Cortex of kidney (tissue), 1 donor: ENCODE results near the gene MPRIP.

Experiments used
- DNase-seq: peaks from one replicate; lab custom pipeline; 2025; lab: John Stamatoyannopoulos, UW

The MPRIP gene

DNA sequence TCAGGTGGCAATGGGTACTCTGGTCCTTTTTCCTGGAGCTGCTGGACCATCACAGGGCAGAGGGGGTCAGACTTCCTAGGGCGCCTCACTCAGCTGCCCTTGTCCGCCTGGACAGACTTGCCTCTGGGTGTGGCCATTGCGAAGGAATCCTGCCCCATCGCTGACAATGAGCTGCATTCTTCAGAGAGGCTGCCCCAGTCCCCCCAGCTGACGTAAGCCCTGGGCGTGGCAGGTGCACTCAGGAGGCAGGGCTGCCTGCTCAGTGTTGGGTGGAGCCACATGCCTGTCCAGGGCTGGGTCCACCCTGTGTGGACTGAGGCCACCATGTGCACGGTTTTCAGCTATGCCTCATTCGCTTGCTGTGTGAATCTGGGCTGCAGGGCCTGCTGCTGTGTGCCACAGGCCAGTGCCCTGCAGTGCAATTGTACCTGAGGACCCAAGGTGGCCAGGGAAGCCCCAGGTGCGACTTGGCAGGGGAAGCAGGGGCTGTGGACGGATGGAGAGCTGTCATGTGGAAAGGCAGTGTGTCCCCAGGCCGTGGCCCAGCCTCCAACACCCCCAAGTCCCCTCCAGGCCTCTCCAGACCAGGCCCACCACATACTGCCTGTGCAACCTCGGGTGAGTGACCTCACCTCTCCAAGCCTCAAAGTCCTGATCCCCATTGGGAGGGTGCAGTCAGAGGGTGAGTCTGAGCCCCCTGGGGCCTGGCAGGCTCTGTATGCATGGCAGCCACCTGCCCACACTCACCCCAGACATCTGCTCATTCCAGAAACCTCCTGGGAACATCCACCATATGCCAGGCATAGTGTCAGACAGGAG, 14.0 kb upstream of the MPRIP start:
- DNase-seq, result no peak

DNA sequence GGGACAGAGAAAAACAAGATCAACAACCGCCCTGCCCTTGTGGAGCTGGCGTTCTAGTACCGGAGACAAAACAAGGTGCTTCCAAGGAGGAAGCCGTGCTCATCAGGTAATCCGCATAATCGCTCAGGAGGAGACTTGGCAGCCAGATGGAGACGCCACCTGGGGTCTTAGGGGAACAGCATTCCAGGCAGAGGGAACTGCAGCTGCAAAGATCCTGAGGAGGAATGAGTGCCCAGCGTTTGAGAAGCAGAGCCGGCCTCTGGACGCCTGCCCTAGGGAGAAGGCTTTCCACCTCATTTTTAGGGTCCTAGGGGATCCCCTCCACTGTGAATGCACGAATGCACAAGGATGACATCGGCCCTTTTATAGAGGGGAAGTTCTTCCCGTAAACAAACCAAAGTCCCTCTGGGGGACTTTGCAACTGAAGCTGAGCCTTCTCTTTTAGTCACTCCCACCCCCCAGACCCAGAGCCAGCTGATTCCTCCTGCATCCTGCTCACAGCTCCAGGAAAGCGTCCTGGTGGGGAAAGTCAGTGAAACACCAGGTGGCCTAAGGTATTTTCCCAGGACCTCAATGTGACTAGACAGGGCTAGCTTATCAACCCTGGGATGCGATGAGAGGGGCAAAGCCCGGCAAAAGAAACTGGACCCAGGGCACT, 13.2 kb upstream of the MPRIP start:
- DNase-seq, result no peak

DNA sequence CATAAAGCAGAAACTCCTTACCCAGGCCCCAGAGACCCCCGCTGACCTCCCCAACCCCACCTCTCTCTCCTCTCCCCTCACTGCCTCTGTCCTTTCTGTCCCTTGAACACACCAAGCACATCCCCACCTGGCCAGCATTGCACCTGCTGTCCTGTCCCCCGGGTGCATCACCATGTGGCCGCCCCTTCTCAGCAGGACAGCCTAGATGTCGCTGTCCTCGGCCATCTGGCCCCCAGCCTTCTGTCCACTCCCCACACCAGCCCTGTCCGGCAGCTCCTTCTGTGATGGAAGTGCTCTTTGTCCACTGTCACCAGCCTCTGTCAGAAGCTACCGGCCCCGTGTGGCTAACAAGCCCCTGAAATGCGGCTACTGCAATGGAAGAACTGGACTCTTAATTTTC, 12.3 kb upstream of the MPRIP start:
- DNase-seq, result no peak

DNA sequence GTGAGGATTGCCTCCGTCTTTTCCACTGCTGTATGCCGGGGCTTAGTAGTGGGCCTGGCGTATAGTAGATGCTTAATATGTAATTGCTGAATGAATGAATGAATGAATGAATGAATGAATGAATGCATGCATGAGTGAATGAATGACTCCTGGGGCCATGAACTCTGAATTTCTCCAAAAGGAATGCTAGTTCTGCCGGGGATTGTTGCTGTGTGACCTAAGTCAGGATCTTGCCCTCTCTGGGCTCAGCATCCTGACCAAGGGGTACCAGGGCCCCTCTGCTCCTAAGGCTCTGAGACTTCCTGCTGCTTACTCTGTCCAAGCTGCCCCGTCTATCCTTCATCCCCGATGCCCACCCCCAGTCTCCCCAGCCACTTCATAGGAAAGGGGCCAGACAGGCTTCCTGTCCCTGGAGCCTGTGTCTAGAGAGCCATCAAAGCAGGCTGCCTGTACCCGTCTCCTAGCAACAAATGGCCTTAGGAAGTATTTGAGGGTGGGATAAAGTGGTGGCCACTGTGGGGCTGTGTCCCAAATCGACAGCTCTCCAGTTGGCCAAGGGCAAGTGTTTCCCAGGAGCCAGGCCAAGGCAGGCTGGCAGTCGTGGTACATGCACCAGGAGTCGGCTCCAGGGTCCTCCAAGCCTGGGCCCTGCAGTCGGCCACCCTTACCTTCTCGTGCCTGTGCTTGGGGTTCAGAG, 11.6 kb upstream of the MPRIP start:
- DNase-seq, result no peak

DNA sequence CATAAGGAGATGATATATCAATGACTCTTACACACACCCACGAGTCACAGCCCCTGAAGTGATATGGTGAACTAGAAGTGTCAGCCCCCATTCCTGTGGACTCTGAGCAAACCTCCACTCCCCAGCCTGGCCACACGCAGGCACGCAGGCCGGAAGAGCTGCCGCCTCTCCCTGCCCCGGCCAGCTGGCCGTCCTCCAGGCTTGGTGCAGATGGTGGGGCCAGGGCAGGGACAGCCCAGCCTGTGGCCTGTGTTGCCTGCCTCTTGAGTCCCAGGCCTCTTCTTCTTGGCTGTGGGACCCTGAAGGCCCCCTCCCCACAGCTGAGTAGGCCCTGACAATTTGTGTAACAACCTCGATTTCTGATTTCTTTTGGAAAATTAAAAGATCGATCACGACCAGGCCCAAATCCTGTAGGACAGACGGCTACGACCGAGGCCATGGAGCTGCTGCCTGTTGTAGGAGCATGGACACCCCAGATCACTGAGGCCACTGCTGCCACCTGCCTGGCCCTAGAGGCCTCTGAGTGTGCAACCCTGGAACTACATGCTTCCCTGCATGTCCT, 10.0 kb upstream of the MPRIP start:
- DNase-seq, result no peak

DNA sequence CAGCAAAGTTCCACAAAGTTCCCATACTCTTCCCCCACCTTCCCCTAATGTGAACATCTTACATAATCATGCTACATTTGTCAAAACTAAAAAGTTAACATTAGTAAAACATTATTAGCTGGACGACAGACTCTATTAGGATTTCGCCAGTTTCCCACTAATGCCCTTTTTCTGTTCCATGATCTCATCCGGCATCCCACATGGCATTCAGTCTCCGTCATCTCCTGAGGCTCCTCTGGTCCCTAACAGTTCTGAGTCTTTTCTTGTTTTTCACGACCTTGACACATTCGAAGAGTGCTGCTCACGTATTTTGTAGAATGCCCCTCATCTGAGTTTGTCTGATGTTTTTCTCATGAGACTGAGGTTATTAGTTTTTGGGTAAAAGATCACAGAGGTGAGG, 8.8 kb upstream of the MPRIP start:
- no peak for DNase-seq

DNA sequence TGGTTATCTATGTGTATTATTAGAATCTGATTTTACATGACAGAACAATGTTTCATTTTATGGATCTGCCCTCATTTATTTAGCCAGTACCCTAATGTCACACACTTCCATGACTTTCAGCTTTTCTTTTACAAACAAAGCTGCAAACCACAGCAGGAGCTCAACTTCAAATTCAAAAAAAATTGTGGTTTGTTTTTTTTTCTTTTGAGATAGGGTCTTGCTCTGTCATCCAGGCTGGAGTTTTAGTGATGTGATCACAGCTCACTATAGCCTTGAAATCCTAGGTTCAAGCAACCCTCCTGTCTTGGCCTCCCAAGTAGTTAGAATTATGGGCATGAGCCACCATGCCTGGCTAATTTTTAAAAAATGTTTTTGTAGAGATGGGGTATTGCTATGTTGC, 8.2 kb upstream of the MPRIP start:
- DNase-seq, result no peak

DNA sequence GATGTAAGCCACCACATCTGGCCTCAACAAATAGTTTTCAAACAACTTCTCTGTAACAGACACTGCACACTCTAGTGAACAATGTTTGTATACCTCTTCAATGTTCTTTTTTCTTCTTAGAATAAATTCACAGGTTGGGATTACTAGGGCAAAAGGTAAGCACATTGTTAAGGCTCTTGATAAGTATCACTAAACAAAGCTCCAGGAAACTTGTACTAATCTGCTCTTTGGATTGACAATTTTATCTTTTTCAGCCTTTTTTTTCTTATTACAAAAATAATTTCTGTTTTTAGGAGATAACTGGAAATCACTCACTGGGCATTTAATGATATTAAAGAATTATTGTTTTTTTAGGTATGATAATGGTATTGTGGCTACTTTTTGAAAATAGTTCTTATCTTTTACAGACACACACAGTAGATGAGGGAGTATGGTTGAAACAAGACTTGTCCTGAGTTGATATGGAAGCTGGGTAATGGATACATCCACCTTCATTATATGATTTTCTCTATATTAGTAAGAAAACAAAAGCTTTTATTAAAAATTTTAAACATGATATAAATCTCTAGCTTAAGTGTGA, 7.7 kb upstream of the MPRIP start:
- DNase-seq, result no peak

DNA sequence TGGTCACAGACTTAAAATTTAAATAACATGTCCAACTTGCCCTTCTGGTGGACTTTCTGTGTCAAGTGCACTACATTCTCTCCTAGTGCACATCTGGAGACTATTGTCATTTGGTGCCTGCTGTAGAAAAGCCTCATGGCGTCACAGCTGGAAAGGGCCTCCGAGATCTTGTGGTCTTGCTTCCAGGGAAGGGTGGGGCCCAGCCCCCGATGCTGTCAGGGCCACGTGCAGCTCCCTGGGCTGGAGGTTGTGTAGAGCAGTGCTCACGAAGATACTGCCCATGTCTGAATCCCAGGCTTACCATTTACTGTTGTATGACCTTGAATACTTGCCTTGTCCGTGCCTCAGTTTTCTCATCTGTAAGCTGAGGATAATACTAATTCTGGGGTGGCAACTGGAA, 6.8 kb upstream of the MPRIP start:
- no peak for DNase-seq

DNA sequence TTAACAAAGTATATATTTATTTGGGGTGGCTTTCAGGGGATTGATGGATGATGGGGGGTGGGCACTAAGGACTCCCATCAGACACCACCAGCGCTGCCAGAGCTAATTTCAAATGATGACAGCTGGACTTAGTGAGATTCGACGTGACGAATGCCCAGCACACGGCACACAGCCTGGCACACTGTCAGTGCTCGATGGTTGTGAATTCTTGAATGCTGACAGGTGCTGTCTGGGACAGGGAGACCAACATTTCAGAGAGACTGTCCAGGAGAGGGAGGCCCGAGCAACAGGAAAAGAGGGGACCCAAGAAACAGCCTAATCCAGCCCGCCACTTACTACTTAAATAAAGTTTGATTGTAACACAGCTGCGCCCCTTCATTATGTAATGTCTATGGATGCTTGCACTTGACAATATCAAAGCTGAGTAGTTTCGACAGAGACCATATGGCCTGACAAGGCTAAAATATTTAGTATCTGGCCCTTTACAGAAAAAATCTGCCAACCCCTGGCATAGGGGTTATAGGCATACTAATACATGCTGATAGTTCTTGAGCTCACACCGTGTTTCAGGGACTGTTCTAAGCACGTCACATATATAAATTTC, 6.2 kb upstream of the MPRIP start:
- DNase-seq, result no peak

DNA sequence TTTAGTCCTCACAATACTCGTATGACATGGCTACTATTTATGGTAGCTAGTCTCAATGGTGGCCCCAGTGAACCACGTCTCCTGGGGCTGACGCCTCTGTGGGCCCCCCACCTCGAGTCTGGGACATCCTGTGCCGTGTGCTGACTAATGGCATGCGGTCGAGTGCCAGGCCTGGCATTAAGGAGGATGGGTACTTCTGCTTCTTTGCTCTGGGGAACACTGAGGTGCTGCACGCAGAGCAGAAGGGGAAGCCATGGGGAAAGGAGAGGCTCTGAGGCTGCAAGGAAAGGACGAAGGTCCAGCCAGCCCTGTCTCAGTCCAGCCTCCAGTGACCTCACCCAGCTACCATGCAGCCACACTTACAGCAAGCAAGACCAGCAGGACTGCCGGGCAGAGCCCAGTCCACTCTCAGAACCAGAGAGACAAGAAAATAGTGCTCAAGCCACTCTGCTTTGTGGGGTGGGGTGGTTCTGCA, 5.7 kb upstream of the MPRIP start:
- DNase-seq, result no peak

DNA sequence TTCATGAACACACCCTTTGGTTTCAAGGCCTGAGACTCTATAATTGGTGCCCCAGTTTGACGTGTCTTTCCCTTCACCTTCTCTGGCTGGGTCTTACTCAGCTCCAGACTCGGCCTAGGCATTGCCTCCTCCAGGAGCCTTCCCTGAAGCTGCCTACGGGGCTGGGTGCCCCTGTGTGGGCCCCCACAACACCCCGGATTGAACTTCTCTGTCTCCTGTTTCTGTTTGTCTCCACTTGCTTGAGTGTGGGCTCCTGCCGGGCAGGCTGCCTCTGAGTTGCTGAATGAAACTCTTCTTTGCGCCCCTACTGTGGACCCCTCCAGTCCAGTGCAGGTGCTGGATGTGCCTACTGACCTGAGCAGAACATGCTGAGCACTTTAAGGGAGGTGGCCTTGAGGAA, 2.3 kb upstream of the MPRIP start:
- no peak for DNase-seq

DNA sequence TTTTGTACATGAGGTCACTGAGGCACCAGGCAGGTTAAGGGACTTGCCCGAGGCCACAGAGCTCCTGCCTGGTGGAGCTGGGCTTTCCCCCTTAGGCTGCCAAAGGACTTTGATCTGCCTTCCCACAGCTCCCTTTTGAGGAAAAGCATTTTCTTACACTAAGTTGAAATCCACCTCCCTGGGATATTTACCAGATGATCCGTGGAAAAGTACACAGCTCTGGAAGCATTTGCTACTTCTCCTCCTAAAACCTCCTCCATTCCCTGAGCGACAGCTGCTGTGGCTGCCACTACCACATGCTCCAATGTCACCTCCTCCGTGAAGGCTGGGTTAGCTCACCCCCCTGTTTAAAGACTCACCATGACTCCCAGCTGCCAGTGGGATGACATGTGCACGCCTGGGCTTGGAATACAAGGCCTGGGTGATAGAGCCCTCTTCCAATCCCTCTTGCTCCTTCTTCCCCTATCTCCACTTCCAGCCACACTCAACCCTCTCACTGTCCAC, 1.2 kb upstream of the MPRIP start:
- no peak for DNase-seq

DNA sequence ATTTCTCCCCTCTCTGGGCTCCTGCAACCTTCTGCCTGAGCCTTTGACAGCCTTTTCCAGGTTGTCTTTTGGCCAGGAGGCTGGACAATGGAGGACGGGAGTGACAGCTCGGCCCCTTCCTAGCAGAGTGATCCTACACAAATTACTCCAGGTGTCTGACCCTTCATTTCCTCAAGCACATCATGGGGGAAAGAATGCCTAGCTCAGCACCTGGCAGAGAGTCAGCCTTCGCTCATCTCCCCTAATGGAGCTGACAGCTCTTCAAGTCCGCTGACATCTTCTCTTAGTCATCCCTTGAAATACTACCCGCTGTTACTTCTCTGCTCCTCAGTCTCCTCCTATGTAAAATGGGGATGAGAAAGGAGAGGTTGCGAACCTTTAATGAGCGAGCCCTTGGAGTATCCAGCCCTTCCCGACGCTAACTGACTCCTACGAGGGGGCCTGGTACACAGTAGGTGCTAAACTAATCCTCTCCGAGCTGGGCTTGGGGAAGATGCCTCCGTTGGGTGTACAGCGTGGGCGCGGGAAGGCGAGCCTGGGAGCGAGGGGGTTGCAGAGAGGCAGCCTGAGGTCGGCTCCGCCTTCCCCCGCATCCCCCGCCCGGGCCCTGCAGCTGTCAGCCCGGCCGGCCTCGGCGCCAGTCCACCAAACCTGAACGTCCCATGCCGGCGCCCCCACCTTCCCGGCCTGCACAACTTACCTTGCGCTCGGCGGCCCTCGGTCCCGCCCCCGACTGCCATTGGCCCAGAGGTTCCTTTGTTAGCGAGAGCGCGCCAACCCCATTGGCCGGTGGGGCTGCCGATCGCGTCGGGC, 480 bp upstream of the MPRIP start:
- no peak for DNase-seq

DNA sequence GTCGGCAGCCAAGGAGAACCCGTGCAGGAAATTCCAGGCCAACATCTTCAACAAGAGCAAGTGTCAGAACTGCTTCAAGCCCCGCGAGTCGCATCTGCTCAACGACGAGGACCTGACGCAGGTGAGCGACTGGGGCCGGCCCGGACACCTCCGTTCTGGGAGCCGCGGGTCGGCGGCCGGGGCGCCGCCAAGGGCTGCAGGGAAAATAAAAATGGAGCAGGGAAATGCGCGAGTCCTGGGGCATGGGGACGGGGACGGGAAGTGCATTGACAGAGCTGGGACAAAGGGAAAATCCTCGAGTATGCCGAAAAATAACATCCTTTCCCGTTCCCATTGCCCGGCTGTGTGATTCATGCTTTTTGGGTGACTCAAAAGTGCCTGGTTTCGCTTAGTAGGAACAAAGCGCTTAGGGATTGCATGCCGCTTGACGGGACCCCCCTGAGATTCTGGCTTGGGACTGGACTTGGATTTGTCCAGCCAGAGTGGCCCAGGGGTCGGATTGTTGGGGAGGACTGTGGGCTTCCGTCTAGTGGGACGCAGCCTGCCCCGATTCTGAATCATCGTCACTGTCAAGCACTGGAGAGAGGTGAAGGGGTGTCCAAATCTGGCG, 699 bp downstream of the MPRIP start:
- DNase-seq, result no peak

DNA sequence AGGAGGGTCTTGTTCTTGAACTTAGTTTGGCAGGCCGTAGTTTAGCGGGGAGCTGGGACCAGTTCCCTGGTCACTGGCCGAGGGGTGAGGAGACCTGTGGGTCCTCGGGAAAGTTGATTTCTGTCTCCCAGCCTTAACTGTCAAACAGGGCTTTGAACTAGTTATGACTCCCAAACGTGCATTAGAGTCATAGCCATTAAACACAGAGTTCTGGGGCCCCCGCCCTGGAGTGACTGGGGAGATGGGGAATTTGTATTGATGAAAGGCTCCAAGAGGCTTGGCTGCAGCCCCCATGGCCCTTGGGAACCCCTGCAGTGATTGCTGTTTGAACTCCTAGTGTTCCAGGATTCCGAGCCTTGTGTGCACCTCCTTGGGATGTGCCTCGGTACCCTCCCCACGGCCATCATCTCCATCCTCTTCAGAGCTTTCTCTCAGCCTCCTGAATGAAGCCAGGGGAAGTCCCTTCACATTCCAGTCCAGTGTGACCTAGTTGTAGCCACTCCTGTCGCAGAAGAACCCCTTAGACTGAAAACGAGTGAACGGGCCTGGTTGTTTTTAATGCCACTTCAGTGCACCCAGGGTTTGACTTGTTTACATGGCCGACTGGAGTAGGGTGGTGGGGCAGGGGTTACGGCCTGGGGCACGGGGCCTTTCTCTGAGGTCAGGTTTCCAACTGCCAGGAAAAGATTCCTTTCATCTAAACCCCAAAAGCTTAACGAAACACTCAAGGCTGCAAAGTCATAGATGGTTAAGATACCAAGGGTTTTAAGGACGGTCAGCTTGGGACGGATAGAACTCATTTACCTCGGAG, 1.4 kb downstream of the MPRIP start:
- DNase-seq, result no peak

DNA sequence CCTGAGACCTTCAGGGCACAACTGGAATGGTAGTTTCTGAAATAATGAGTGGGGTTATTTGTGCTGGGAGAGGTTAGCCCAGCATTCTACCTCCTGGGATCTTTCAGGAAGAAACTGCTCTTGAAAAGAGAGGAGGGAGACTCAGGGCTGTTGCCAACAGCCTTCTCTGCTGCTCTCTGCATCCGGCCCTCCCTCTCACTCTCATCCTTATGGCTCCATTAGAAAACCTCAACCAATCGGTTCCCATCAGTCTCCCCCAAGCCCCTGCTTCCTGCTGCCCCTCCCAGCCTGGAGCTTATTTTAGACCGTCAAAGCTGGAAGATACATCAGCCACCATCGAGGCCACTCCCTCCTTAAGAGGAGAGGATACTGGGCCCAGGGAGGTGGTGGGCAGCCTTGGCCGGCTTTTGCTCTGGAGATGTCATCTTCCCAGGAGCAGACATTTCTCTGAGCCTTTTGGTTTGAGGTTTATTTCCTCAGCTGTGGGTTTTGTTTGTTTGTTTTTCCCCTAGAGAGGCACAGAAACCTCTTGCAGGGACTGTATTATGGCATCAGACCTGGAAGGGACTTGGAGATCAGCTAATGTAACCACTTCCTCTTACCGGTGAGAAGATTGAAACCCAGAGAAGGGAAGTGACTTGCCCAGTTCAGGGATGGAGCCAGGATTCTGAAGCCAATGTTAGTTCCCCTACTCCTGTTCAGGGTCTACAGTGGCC, 2.7 kb downstream of the MPRIP start:
- DNase-seq, result no peak

DNA sequence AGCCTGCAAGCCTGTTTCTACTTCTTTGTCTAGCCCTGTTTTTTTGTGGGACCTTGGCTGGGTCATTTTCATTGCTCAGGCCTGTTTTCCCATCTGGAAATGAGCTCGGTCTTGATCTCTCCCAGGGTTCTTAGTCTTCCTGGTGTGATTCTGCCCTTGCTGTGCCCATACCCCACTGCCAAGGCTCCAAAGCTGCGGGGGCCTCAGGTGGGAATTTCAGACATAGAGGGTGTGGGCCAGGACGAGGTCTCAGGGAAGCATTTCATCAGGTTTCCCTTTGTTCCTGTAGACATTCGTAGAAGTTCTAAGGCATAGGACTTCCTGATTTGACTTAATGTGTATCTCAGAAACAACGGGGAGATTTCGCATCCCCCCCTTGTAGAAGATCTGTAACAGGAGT, 5.8 kb downstream of the MPRIP start:
- DNase-seq, result no peak
